ENCODE results near the gene C14orf93. TPM values are rescaled to one million over a fixed set of nuclear protein-coding genes. Genes with fewer than 3 reads are reported as not detected.
A peak's percentile ranks its signal among the peaks of the same experiment; 100 is the strongest.

The C14orf93 gene
- total RNA-seq, 5 donors from 2014 or later (not counting 1 experiment from before 2014, with no cell fraction given), result 10.8 to 13.7 (median 12.4) TPM

GRCh38 chr14:22994762-22995275, 15.1 kb downstream of the C14orf93 start:
- CTCF ChIA-PET, result interaction anchor here (0.5 to 3.5 kb wide), 29 partner anchors 8 to 896 kb away, joined by 3 to 38 read pairs (median 6); partner anchors contain the start of genes ACIN1 (in 1 of the 2) and CDH24 (in 1 of the 2)
- peak; percentile 69 to 85 (median 75) for ATAC-seq (replicated peaks in 1 of 4)
- Histone ChIP-seq H3K9me3 (no peaks in the 10 kb centered on the region), H3K36me3 (ENCODE audit: control insufficient read depth in 2 of 2, extremely low read depth in 1 of 2, insufficient read depth in 1 of 2, low read length in 1 of 2) (peaks cover 4% of the 10 kb centered on the region in 2 donors), H3K4me1 (ENCODE audit: control insufficient read depth in 1 of 2, extremely low read depth in 1 of 2, insufficient read depth in 2 of 2, low read length in 2 of 2) (peaks cover 0 to 4% of the 10 kb centered on the region in 2 experiments), H3K4me3 (ENCODE audit: control insufficient read depth in 1 of 2, extremely low read depth in 1 of 2, low read length in 1 of 2) (no peak overlapping the region), H3K27ac (ENCODE audit: low read length) (no peak overlapping the region), H3K27me3 (replicated peaks in 1 of 2; ENCODE audit: control insufficient read depth in 2 of 2, extremely low read depth in 1 of 2, insufficient read depth in 2 of 2, low read length in 1 of 2) (no peaks in the 10 kb centered on the region)
- H3K27ac Mint-ChIP-seq, result no peak overlapping the region
- no peaks in the 10 kb centered on the region for H3K27me3 Mint-ChIP-seq
- no peaks in the 10 kb centered on the region for H3K4me1 Mint-ChIP-seq
- POLR2A ChIA-PET, result interaction anchor here (0.6 to 0.7 kb wide), 5 partner anchors 68 to 1193 kb away, joined by 5 to 8 read pairs (median 6); no protein-coding TSS in a partner anchor
- no peak overlapping the region for H3K4me3 Mint-ChIP-seq
- no peaks in the 10 kb centered on the region for H3K9me3 Mint-ChIP-seq
- H3K36me3 Mint-ChIP-seq, result peaks cover 17% of the 10 kb centered on the region
- DNase-seq, result peak in 10 of 35 experiments; percentile 24 to 62 (median 32)
- 27% methylated on average over 3 of the region's 4 CpGs for WGBS (ENCODE audit: insufficient coverage)

GRCh38 chr14:22993517-22993916, 16.4 kb downstream of the C14orf93 start:
- CTCF ChIA-PET, result interaction anchor here (0.6 to 3.5 kb wide), 10 partner anchors 13 to 77 kb away, joined by 3 to 11 read pairs (median 4); partner anchors contain the start of gene CDH24 (in 1 of the 2)
- Histone ChIP-seq H3K4me3 (ENCODE audit: control insufficient read depth in 1 of 2, extremely low read depth in 1 of 2, low read length in 1 of 2) (no peak overlapping the region), H3K4me1 (ENCODE audit: control insufficient read depth in 1 of 2, extremely low read depth in 1 of 2, insufficient read depth in 2 of 2, low read length in 2 of 2) (peaks cover 0 to 4% of the 10 kb centered on the region in 2 experiments), H3K27me3 (replicated peaks in 1 of 2; ENCODE audit: control insufficient read depth in 2 of 2, extremely low read depth in 1 of 2, insufficient read depth in 2 of 2, low read length in 1 of 2) (no peaks in the 10 kb centered on the region), H3K27ac (ENCODE audit: low read length) (no peak overlapping the region), H3K9me3 (no peaks in the 10 kb centered on the region), H3K36me3 (ENCODE audit: control insufficient read depth in 2 of 2, extremely low read depth in 1 of 2, insufficient read depth in 1 of 2, low read length in 1 of 2) (peaks cover 0 to 3% of the 10 kb centered on the region in 2 donors)
- Mint-ChIP-seq H3K9me3 (no peaks in the 10 kb centered on the region), H3K27me3 (no peaks in the 10 kb centered on the region), H3K4me3 (no peak overlapping the region), H3K27ac (no peak overlapping the region), H3K36me3 (peaks cover 19% of the 10 kb centered on the region), H3K4me1 (no peaks in the 10 kb centered on the region)
- no peak for ATAC-seq (replicated peaks in 1 of 4)
- POLR2A ChIA-PET, result interaction anchor here in 1 of 2 donors (1.1 kb wide), 1 partner anchor 14 kb away, joined by 4 read pairs; no protein-coding TSS in a partner anchor
- no peak for DNase-seq

- ChIA-PET POLR2A (interaction anchor here in 1 of 2 donors (0.6 kb wide), 1 partner anchor 22 kb away, joined by 7 read pairs; no protein-coding TSS in a partner anchor), CTCF (interaction anchor here (0.6 to 1.1 kb wide), 3 partner anchors 15 to 197 kb away, joined by 4 to 6 read pairs (median 4); no protein-coding TSS in a partner anchor)
- Histone ChIP-seq H3K4me3 (ENCODE audit: control insufficient read depth in 1 of 2, extremely low read depth in 1 of 2, low read length in 1 of 2) (no peak overlapping the region), H3K27me3 (replicated peaks in 1 of 2; ENCODE audit: control insufficient read depth in 2 of 2, extremely low read depth in 1 of 2, insufficient read depth in 2 of 2, low read length in 1 of 2) (no peaks in the 10 kb centered on the region), H3K27ac (ENCODE audit: low read length) (no peak overlapping the region), H3K9me3 (no peaks in the 10 kb centered on the region), H3K4me1 (ENCODE audit: control insufficient read depth in 1 of 2, extremely low read depth in 1 of 2, insufficient read depth in 2 of 2, low read length in 2 of 2) (peaks cover 0 to 4% of the 10 kb centered on the region in 2 experiments), H3K36me3 (ENCODE audit: control insufficient read depth in 2 of 2, extremely low read depth in 1 of 2, insufficient read depth in 1 of 2, low read length in 1 of 2) (peaks cover 0 to 5% of the 10 kb centered on the region in 2 donors)
- no peaks in the 10 kb centered on the region for H3K9me3 Mint-ChIP-seq
- H3K36me3 Mint-ChIP-seq, result peaks cover 19% of the 10 kb centered on the region
- WGBS (ENCODE audit: insufficient coverage), result 80% methylated on average over 3 of the region's 8 CpGs
- no peak overlapping the region for H3K27ac Mint-ChIP-seq
- DNase-seq, result no peak
- no peaks in the 10 kb centered on the region for H3K4me1 Mint-ChIP-seq
- ATAC-seq (replicated peaks in 1 of 4), result no peak
- H3K4me3 Mint-ChIP-seq, result no peak overlapping the region
- no peaks in the 10 kb centered on the region for H3K27me3 Mint-ChIP-seq
Measured at GRCh38 chr14:22991852-22992251, 18.1 kb downstream of the C14orf93 start.

- ATAC-seq (replicated peaks in 1 of 4), result no peak
- no peak overlapping the region for H3K4me3 ChIP-seq (ENCODE audit: control insufficient read depth in 1 of 2, extremely low read depth in 1 of 2, low read length in 1 of 2)
- CTCF ChIA-PET, result interaction anchor here (1.1 to 5.3 kb wide), 17 partner anchors 8 to 416 kb away, joined by 3 to 140 read pairs (median 9); partner anchors contain the start of genes CDH24 (in 1 of the 2) and PRMT5 (in 1 of the 2)
- H3K27ac Mint-ChIP-seq, result no peak overlapping the region
- DNase-seq, result no peak
- peaks cover 0 to 13% of the 10 kb centered on the region in 2 experiments for H3K4me1 ChIP-seq (ENCODE audit: control insufficient read depth in 1 of 2, extremely low read depth in 1 of 2, insufficient read depth in 2 of 2, low read length in 2 of 2)
- H3K27ac ChIP-seq (ENCODE audit: low read length), result no peak overlapping the region
- H3K27me3 ChIP-seq (replicated peaks in 1 of 2; ENCODE audit: control insufficient read depth in 2 of 2, extremely low read depth in 1 of 2, insufficient read depth in 2 of 2, low read length in 1 of 2), result peaks cover 0 to 5% of the 10 kb centered on the region in 2 experiments
- H3K4me1 Mint-ChIP-seq, result peaks cover 0 to 1% (median 0%) of the 10 kb centered on the region in 3 donors
- WGBS (ENCODE audit: insufficient coverage), result 87% methylated on average over 6 of the region's 8 CpGs
- H3K4me3 Mint-ChIP-seq, result no peak overlapping the region
- POLR2A ChIA-PET, result interaction anchor here (0.5 to 1.3 kb wide), 3 partner anchors 8 to 24 kb away, joined by 3 to 10 read pairs (median 5); no protein-coding TSS in a partner anchor
- no peaks in the 10 kb centered on the region for H3K9me3 ChIP-seq
- H3K36me3 Mint-ChIP-seq, result peaks cover 13% of the 10 kb centered on the region
- no peaks in the 10 kb centered on the region for H3K9me3 Mint-ChIP-seq
- H3K36me3 ChIP-seq (ENCODE audit: control insufficient read depth in 2 of 2, extremely low read depth in 1 of 2, insufficient read depth in 1 of 2, low read length in 1 of 2), result peaks cover 0 to 5% of the 10 kb centered on the region in 2 donors
- no peaks in the 10 kb centered on the region for H3K27me3 Mint-ChIP-seq
Measured at GRCh38 chr14:22987291-22987690, 22.7 kb downstream of the C14orf93 start.

- CTCF ChIA-PET, result interaction anchor here (0.5 to 5.3 kb wide), 65 partner anchors 8 to 1915 kb away, joined by 3 to 140 read pairs (median 5); partner anchors contain the start of genes CDH24 (in 2 of the 2), ACIN1 (in 1 of the 2), C14orf119 (in 1 of the 2) and HAUS4 (in 1 of the 2)
Measured at GRCh38 chr14:22986508-22987054, 23.4 kb downstream of the C14orf93 start.

More at GRCh38 chr14:22986508-22987054, 23.4 kb downstream of the C14orf93 start:
- H3K27ac Mint-ChIP-seq, result no peak overlapping the region
- H3K27ac ChIP-seq (ENCODE audit: low read length), result no peak overlapping the region
- H3K9me3 ChIP-seq, result no peaks in the 10 kb centered on the region
- WGBS (ENCODE audit: insufficient coverage), result 0% methylated on average over 2 of the region's 5 CpGs
- no peaks in the 10 kb centered on the region for H3K27me3 Mint-ChIP-seq
- peaks cover 0 to 20% of the 10 kb centered on the region in 2 experiments for H3K4me1 ChIP-seq (ENCODE audit: control insufficient read depth in 1 of 2, extremely low read depth in 1 of 2, insufficient read depth in 2 of 2, low read length in 2 of 2)
- peaks cover 0 to 5% of the 10 kb centered on the region in 2 donors for H3K36me3 ChIP-seq (ENCODE audit: control insufficient read depth in 2 of 2, extremely low read depth in 1 of 2, insufficient read depth in 1 of 2, low read length in 1 of 2)
- H3K4me3 ChIP-seq (ENCODE audit: control insufficient read depth in 1 of 2, extremely low read depth in 1 of 2, low read length in 1 of 2), result no peak overlapping the region
- ATAC-seq (replicated peaks in 1 of 4) (peak; percentile 58 to 70 (median 64)), DNase-seq (peak; percentile 70 to 95 (median 84))
- H3K4me1 Mint-ChIP-seq, result peaks cover 0 to 1% (median 0%) of the 10 kb centered on the region in 3 donors
- H3K9me3 Mint-ChIP-seq, result no peaks in the 10 kb centered on the region
- peaks cover 0 to 12% of the 10 kb centered on the region in 2 experiments for H3K27me3 ChIP-seq (replicated peaks in 1 of 2; ENCODE audit: control insufficient read depth in 2 of 2, extremely low read depth in 1 of 2, insufficient read depth in 2 of 2, low read length in 1 of 2)
- H3K36me3 Mint-ChIP-seq, result peaks cover 13% of the 10 kb centered on the region
- POLR2A ChIA-PET, result interaction anchor here (0.5 to 1.3 kb wide), 7 partner anchors 9 to 160 kb away, joined by 3 to 5 read pairs (median 4); partner anchors contain the start of gene CDH24 (in 1 of the 2)
- no peak overlapping the region for H3K4me3 Mint-ChIP-seq

All from T-cell (primary cell).